H9 (cell line): ENCODE results near the gene GPR135. TPM values are rescaled to one million over a fixed set of nuclear protein-coding genes. Genes with fewer than 3 reads are reported as not detected.

Experiments
- DNase-seq: peaks from one replicate; pipeline ENCODE4 v3.0.0-alpha.2; 2017
- H2AFZ ChIP-seq: one replicate; pipeline ENCODE4 v1.6.1; 2013; ENCODE audit warnings: mild to moderate bottlenecking, low read length, control low read depth, moderate library complexity
- H2AK5ac ChIP-seq: 2 replicates; pipeline ENCODE4 v1.6.1; 2013; ENCODE audit warnings: low read length, control low read depth, mixed read lengths; ENCODE audit not compliant: insufficient read length
- H2BK120ac ChIP-seq: one replicate; pipeline ENCODE4 v1.6.1; 2013; ENCODE audit warnings: low read depth, mild to moderate bottlenecking, low read length, control low read depth, inconsistent platforms; ENCODE audit not compliant: poor library complexity, severe bottlenecking
- H2BK12ac ChIP-seq: 2 replicates; pipeline ENCODE4 v1.6.1; 2013; ENCODE audit warnings: low read length, control low read depth, mixed read lengths, low read depth; ENCODE audit not compliant: insufficient read length
- H2BK15ac ChIP-seq: 2 replicates; pipeline ENCODE4 v1.6.1; 2013; ENCODE audit warnings: low read depth, low read length, control low read depth
- H2BK20ac ChIP-seq: one replicate; pipeline ENCODE4 v1.6.1; 2013; ENCODE audit warnings: low read depth, mild to moderate bottlenecking, low read length, control low read depth, inconsistent platforms; ENCODE audit not compliant: poor library complexity, severe bottlenecking
- H2BK5ac ChIP-seq: 2 replicates; pipeline ENCODE4 v1.6.1; 2013; ENCODE audit warnings: low read length, control low read depth, mixed read lengths; ENCODE audit not compliant: insufficient read length
- H3K14ac ChIP-seq: 2 replicates; pipeline ENCODE4 v1.6.1; 2013; ENCODE audit warnings: low read length, control low read depth; ENCODE audit not compliant: insufficient read depth
- H3K18ac ChIP-seq: 2 replicates; pipeline ENCODE4 v1.6.1; 2013; ENCODE audit warnings: low read depth, mild to moderate bottlenecking, mixed read lengths, low read length, control low read depth; ENCODE audit not compliant: insufficient read length
- H3K23ac ChIP-seq: 2 replicates; pipeline ENCODE4 v1.6.1; 2013; ENCODE audit warnings: low read length, control low read depth, mixed read lengths, low read depth; ENCODE audit not compliant: insufficient read length
- H3K23me2 ChIP-seq: 2 replicates; pipeline ENCODE4 v1.6.1; 2013; ENCODE audit warnings: low read depth, mild to moderate bottlenecking, mixed read lengths, low read length, control low read depth; ENCODE audit not compliant: insufficient read length, poor library complexity, severe bottlenecking
- H3K27ac ChIP-seq: 2 replicates; pipeline ENCODE4 v1.5.1; 2013; ENCODE audit warnings: low read length, control low read depth, mixed read lengths, low read depth; ENCODE audit not compliant: insufficient read length
- H3K27me3 ChIP-seq: 2 replicates; pipeline ENCODE4 v1.6.1; 2013; ENCODE audit warnings: low read length, control low read depth, inconsistent platforms; ENCODE audit not compliant: insufficient read depth
- H3K4ac ChIP-seq: 2 replicates; pipeline ENCODE4 v1.6.1; 2013; ENCODE audit warnings: low read depth, mild to moderate bottlenecking, control low read depth, inconsistent platforms, low read length, moderate library complexity
- H3K4me1 ChIP-seq: 2 replicates; pipeline ENCODE4 v1.6.1; 2013; ENCODE audit warnings: low read length, control low read depth, inconsistent platforms; ENCODE audit not compliant: insufficient read depth
- H3K4me2 ChIP-seq: 2 replicates; pipeline ENCODE4 v1.6.1; 2013; ENCODE audit warnings: low read length, control low read depth, mixed read lengths; ENCODE audit not compliant: insufficient read length, insufficient read depth
- H3K56ac ChIP-seq: 2 replicates; pipeline ENCODE4 v1.6.1; 2013; ENCODE audit warnings: low read depth, mild to moderate bottlenecking, mixed read lengths, low read length, control low read depth; ENCODE audit not compliant: insufficient read length
- H3K79me1 ChIP-seq: 2 replicates; pipeline ENCODE4 v1.6.1; 2013; ENCODE audit warnings: low read depth, mild to moderate bottlenecking, moderate library complexity, low read length, control low read depth, inconsistent platforms; ENCODE audit not compliant: insufficient read depth, poor library complexity, severe bottlenecking
- H3K79me2 ChIP-seq: 2 replicates; pipeline ENCODE4 v1.6.1; 2013; ENCODE audit warnings: low read length, control low read depth, inconsistent platforms; ENCODE audit not compliant: insufficient read depth
- H3K9ac ChIP-seq: 2 replicates; pipeline ENCODE4 v1.6.1; 2013; ENCODE audit warnings: low read length, control low read depth, mixed read lengths; ENCODE audit not compliant: insufficient read length; ENCODE audit errors: extremely low read depth
- H3K9me3 ChIP-seq: one replicate; pipeline ENCODE4 v1.6.1; 2013; ENCODE audit warnings: low read depth, low read length, inconsistent platforms; ENCODE audit not compliant: control insufficient read depth
- H3T11ph ChIP-seq: one replicate; pipeline ENCODE4 v1.6.1; 2013; ENCODE audit warnings: mild to moderate bottlenecking, low read length, control low read depth, inconsistent platforms
- H4K20me1 ChIP-seq: one replicate; pipeline ENCODE4 v1.6.1; 2013; ENCODE audit not compliant: control insufficient read depth, insufficient read length, insufficient read depth
- H4K5ac ChIP-seq: 2 replicates; pipeline ENCODE4 v1.6.1; 2013; ENCODE audit warnings: low read depth, mild to moderate bottlenecking, mixed read lengths, low read length, control low read depth; ENCODE audit not compliant: insufficient read length
- H4K8ac ChIP-seq: replicated peaks from 2 replicates; pipeline ENCODE4 v1.6.1; 2013; ENCODE audit warnings: low read length, control low read depth, mixed read lengths, low read depth; ENCODE audit not compliant: insufficient read length
- H4K91ac ChIP-seq: 2 replicates; pipeline ENCODE4 v1.6.1; 2013; ENCODE audit warnings: low read depth, mild to moderate bottlenecking, moderate library complexity, mixed read lengths, low read length, control low read depth; ENCODE audit not compliant: insufficient read length
- H3K27ac Mint-ChIP-seq, 3 experiments: 2 replicates in 2 of 3; 3 replicates in 1 of 3; pipeline ENCODE4 v1.8.0; 2020 to 2021; ENCODE audit warnings: mixed read lengths in 3 of 3, mild to moderate bottlenecking in 1 of 3, moderate library complexity in 1 of 3
- H3K27me3 Mint-ChIP-seq: 2 replicates; pipeline ENCODE4 v1.8.0; 2021; ENCODE audit warnings: low read depth, mild to moderate bottlenecking, moderate library complexity, mixed read lengths
- H3K36me3 Mint-ChIP-seq, 3 experiments: 2 replicates in 2 of 3; 3 replicates in 1 of 3; pipeline ENCODE4 v1.8.0; 2020 to 2021; ENCODE audit warnings: low read depth in 3 of 3, mixed read lengths in 3 of 3; ENCODE audit not compliant: insufficient read depth in 1 of 3
- H3K4me1 Mint-ChIP-seq, 2 experiments: 2 replicates each; pipeline ENCODE4 v1.8.0; 2020; ENCODE audit warnings: mixed read lengths in 2 of 2
- H3K4me3 Mint-ChIP-seq, 2 experiments: 2 replicates in 1 of 2; 3 replicates in 1 of 2; pipeline ENCODE4 v1.8.0; 2020 to 2021; ENCODE audit warnings: mild to moderate bottlenecking in 2 of 2, mixed read lengths in 2 of 2, moderate library complexity in 1 of 2
- H3K9me3 Mint-ChIP-seq, 2 experiments: 2 replicates in 1 of 2; 3 replicates in 1 of 2; pipeline ENCODE4 v1.8.0; 2020; ENCODE audit warnings: mild to moderate bottlenecking in 2 of 2, mixed read lengths in 2 of 2, moderate library complexity in 1 of 2
- WGBS: extraction: QIAGEN DNeasy Blood & Tissue Kit; methylation state at CpG from one replicate; pipeline ENCODE4 v1.1.7; 2013; ENCODE audit warnings: missing lambda C conversion rate, low lambda C conversion rate, mixed read lengths; ENCODE audit not compliant: insufficient read length; ENCODE audit errors: extremely low coverage; 5-methylcytosine and 5-hydroxymethylcytosine counted together
- total RNA-seq: library from RNA; stranded (reverse); gene quantifications from 2 replicates; pipeline ENCODE4 v1.2.1, GENCODE V29; 2021
- TF ChIP-seq, protein P1 (sequence below): fragments of 200-600 bp; sonication (generic); conservative IDR thresholded peaks from 3 replicates; pipeline ENCODE4 v1.8.0; 2021; ENCODE audit warnings: antibody characterized with exemption, mild to moderate bottlenecking

GPR135 gene
- total RNA-seq, 1 experiment from 2014 or later = 1.9 TPM

DNA sequence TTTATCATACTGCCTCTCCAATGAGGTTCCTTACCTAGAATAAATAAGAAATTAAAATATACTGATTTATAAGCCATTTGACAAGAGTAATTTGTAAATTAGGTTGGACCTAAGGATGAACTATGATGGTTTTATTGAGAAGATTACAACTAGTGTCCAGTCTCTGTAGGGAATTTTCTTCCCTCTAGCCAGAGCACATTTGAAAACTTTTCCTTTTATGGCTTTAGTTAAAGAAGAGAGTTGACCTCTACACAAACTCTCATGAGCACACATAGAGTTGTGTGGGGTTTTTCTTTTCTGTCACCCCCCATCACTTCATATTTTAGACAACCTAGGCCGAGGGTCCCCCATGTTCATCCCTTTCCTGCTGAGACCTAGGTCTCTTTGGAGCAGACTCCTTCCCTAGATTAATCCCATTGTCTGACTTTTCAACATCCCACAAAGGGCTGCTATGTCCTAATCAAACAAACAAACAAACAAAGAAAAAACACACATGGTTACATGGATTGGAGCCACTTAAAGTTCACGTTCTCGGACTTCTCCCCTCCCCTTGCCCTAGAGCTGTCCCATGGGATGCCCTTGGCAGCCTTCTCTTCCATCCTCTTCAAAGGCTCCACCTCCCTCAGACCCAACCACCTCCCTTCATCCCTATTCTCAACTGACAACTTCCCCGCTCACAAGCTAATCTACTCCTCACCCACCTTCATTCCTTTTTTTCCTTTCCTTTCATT lies 40.7 kb downstream of the GPR135 start:
- no peak overlapping the region for H2BK20ac ChIP-seq
- no peak for DNase-seq
- no peak overlapping the region for H2AFZ ChIP-seq
- no peak overlapping the region for H3K23ac ChIP-seq
- H4K91ac ChIP-seq = no peak overlapping the region
- H3K27me3 ChIP-seq = no peaks in the 10 kb centered on the region
- H3K14ac ChIP-seq = no peak overlapping the region
- Mint-ChIP-seq H3K4me1 (peaks cover 6 to 11% of the 10 kb centered on the region in 2 experiments), H3K9me3 (no peaks in the 10 kb centered on the region), H3K27me3 (no peaks in the 10 kb centered on the region), H3K4me3 (no peak overlapping the region), H3K36me3 (no peaks in the 10 kb centered on the region), H3K27ac (no peak overlapping the region; a peak in 1 of 7 replicates)
- no peaks in the 10 kb centered on the region for H3K9me3 ChIP-seq
- no peak overlapping the region for H3K4ac ChIP-seq
- H3K9ac ChIP-seq = no peak overlapping the region
- no peak overlapping the region for H3T11ph ChIP-seq
- H2AK5ac ChIP-seq = no peak overlapping the region
- H3K4me1 ChIP-seq = no peaks in the 10 kb centered on the region
- H2BK12ac ChIP-seq = no peak overlapping the region
- WGBS = no CpG with 5 or more reads among the region's 4 CpGs
- H3K23me2 ChIP-seq = no peaks in the 10 kb centered on the region
- no peak overlapping the region for H3K56ac ChIP-seq
- H2BK5ac ChIP-seq = no peak overlapping the region
- no peak overlapping the region for H2BK15ac ChIP-seq
- H4K5ac ChIP-seq = no peak overlapping the region
- H4K20me1 ChIP-seq = no peaks in the 10 kb centered on the region
- H3K27ac ChIP-seq = no peak overlapping the region
- H3K79me1 ChIP-seq = no peaks in the 10 kb centered on the region
- no peak overlapping the region for H4K8ac ChIP-seq
- no peaks in the 10 kb centered on the region for H3K79me2 ChIP-seq
- H3K4me2 ChIP-seq = no peak overlapping the region
- H3K18ac ChIP-seq = no peak overlapping the region
- H2BK120ac ChIP-seq = no peak overlapping the region
- TF ChIP-seq, protein P1, sequence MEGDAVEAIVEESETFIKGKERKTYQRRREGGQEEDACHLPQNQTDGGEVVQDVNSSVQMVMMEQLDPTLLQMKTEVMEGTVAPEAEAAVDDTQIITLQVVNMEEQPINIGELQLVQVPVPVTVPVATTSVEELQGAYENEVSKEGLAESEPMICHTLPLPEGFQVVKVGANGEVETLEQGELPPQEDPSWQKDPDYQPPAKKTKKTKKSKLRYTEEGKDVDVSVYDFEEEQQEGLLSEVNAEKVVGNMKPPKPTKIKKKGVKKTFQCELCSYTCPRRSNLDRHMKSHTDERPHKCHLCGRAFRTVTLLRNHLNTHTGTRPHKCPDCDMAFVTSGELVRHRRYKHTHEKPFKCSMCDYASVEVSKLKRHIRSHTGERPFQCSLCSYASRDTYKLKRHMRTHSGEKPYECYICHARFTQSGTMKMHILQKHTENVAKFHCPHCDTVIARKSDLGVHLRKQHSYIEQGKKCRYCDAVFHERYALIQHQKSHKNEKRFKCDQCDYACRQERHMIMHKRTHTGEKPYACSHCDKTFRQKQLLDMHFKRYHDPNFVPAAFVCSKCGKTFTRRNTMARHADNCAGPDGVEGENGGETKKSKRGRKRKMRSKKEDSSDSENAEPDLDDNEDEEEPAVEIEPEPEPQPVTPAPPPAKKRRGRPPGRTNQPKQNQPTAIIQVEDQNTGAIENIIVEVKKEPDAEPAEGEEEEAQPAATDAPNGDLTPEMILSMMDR = no peak
